GM21529 (cell line): Measurements from ENCODE around the gene IL4.

Experiments used
- ATAC-seq: cut with Tn5 transposase; IDR thresholded peaks from one replicate; pipeline ENCODE4 v1.9.1; 2021; ENCODE audit not compliant: unreplicated experiment

IL4 gene

DNA sequence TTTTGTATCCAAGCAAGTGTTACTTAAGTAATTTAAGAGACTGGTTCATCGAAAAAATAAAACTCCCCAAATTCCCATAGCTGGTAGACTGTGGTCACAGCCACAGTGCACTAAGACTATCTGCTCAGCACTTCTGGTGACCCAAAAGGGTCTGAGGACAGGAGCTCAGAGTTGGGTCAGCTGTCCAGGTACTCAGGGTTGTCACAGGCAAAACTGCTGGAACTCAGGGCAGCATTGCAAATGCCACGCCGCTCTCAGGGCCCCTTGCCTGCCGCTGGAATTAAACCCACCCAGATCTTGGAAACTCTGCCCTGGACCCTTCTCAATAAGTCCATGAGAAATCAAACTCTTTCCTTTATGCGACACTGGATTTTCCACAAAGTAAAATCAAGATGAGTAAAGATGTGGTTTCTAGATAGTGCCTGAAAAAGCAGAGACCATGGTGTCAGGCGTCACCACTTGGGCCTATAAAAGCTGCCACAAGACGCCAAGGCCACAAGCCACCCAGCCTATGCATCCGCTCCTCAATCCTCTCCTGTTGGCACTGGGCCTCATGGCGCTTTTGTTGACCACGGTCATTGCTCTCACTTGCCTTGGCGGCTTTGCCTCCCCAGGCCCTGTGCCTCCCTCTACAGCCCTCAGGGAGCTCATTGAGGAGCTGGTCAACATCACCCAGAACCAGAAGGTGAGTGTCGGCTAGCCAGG is 16.0 kb upstream of the IL4 start, which contains the start of gene IL13:
IL13 (plus strand) TSS at position 498 of the 705 bp plus-strand sequence; CDS start at position 512, 14 bp downstream.
- no peak for ATAC-seq

DNA sequence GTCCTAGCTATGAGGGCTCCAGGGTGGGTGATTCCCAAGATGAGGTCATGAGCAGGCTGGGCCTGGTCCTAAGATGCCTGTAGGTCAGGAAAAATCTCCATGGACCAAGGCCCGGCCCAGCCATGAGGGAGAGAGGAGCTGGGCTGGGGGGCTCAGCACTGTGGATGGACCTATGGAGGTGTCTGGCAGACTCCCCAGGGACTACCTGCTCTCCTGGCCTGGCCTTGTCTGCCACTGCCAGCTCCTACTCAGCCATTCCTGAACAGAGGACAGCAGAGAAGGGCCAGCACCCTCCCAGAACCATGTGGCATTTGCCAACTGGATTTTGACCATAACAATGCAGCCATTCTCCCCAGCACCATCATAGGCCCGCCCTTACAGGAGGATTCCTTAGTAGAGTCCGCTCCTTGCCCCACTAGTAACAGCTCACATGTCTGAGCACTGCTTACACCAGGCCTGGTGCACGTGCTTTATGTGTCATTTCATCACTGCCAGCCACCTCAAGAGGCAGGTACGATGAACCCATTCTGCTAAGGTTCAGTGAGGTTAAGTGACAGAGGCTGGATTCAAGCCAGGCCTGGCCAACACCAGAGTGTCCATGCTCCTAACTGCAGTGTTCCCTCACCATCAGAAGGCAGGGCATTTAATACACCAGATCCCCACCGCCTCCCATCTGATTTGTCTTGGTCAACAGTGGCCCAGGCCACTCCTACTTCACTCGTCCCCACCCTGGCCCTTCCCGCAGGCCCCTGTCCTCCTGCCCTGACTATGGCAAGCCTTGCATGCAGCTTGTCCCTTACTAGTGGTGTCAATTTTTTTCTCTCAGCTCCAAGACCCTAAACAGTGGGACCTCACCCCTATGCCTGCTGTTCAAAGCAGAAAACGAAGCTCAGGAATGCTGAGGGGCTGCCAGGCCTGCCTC is 15.1 kb upstream of the IL4 start:
- ATAC-seq = no peak

DNA sequence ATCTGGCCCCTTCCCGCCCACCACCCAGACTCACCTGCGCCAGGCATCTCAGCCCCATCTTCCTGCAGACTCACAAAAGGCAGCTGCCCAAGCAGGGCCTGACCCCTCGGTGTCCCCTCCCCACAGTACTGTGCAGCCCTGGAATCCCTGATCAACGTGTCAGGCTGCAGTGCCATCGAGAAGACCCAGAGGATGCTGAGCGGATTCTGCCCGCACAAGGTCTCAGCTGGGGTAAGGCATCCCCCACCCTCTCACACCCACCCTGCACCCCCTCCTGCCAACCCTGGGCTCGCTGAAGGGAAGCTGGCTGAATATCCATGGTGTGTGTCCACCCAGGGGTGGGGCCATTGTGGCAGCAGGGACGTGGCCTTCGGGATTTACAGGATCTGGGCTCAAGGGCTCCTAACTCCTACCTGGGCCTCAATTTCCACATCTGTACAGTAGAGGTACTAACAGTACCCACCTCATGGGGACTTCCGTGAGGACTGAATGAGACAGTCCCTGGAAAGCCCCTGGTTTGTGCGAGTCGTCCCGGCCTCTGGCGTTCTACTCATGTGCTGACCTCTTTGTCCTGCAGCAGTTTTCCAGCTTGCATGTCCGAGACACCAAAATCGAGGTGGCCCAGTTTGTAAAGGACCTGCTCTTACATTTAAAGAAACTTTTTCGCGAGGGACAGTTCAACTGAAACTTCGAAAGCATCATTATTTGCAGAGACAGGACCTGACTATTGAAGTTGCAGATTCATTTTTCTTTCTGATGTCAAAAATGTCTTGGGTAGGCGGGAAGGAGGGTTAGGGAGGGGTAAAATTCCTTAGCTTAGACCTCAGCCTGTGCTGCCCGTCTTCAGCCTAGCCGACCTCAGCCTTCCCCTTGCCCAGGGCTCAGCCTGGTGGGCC is 13.9 kb upstream of the IL4 start:
- ATAC-seq = no peak

DNA sequence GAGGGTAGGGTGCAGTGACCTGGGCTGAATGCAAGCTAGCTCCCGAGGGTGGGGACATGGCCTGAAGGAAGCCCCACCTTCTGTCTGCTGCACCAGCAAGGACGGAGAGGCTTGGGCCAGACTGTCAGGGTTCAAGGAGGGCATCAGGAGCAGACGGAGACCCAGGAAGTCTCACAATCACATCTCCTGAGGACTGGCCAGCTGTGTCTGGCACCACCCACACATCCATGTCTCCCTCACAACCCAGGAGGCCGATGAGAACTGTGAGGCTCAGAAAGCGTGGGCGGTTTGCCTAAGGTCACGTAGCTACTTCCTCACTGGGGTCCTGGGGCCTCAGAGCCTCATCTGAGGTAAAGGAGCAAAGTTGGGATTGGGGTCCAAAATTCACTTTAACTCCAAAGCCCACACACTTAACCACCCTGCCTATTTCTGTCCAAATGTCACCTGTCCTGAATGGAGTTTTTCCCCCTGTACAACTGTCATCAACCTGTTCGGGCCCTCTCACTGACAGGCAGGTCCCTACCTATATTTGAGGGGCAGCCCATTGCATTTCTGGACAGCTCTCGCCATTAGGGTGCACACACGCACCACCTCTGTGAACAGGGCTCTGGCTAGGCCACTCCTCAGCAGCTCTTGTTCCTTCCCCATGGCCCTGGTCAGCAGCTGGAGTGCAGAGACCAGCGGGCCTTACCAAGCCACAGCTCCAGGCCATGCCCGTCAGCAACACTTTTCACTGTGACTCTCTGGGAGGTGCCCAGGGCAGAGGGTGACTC is 12.4 kb upstream of the IL4 start:
- no peak for ATAC-seq

DNA sequence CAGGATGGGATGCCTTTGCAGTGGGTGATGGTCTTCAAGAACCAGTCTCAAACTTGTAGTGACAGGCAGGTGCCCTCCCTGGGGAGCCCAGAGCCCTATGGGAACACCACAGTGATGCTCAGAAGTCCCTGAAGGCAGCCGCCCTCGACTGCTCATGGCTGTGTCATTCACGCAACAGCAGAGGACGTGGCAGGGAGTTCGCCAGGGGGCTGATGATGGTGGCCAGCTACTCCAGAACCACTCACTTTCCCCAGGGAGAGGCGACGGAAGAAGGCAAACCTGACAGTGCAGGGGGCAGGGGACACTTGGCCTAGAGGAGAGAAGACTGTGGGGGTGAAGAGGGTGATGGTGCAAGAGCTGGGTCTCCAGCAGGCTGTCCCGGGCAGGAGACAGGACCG is 11.8 kb upstream of the IL4 start:
- ATAC-seq = no peak

DNA sequence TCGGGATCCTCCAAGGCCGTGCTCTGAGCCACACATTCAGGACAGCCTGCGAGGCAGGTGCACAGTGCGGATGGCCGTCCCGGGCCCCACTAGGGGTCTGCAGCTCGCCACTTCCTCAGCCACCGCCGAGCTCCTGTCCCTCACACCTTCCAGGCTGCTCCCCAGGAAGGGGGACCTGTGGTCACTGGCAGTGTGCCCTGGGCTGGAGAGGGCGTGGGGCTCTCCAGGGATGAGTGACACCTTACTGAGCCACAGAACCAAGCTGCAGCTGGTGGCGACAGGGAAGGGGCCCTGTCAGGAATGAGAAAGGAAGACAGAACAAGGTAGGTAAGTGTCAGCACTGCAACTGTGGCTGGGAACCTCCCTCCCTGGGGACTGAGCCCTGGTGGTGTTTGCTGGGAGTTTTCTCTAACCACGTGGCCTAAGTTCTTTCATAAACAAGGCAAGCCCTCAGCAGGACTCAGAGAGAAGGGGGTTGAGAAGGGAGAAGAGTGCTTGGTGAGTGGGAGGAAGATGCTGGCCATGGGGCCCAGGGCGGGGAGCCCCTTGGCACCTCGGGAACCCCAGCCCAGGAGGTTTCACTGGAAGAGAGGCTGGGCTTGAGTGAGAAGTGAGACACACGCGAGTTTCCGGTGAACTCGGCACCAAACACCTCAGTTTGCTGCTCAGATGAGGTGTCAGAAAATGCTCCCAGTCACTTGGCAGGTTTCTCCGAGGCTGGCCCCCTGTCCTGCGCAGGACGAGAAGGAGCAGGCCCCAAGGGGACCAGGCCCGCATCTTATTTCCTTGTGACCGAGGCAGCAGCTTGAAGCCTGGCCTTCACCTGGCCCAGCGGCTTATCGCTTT is 10.6 kb upstream of the IL4 start:
- peak; percentile 60 for ATAC-seq

DNA sequence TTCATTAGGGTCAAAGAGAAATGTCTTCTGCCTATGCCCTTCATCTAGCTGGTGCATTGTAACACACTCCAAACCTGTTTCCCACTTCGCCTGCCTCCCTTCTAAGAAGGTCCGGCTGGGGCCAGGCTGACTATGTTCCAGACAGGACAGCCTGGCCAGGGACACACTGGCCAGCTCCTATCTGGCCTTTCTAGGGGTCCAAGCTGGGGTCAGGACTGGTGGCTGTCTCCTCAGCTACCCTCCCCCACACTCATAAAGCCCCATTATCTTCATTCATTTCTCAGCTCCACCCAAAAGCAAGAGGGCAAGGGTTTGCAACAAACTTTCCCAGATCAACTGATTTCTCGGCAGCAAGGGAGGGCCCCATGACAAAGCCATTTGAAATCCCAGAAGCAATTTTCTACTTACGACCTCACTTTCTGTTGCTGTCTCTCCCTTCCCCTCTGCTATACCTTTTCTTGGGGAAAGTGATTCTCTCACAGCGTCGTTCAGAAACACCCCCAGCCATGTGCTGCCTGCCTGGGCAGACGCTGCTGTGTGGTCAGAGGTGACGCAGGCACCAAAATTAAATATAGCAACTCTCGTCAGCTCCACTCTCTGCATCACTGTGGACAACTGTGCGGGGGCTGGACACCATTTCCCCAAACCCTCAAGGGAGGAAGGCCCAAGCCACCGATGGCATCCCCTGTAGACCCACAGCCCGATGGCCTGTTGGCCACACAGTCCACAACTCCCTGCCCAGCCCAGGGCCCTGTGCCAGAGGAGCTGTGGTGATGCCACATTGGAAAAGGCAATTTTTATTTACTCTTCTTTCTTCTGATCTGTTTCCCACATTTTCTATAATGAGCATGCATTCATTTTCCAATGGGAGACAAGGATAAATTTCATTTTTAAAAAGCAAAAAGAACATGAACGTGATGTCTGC is 9.8 kb upstream of the IL4 start:
- peak; percentile 44 for ATAC-seq

DNA sequence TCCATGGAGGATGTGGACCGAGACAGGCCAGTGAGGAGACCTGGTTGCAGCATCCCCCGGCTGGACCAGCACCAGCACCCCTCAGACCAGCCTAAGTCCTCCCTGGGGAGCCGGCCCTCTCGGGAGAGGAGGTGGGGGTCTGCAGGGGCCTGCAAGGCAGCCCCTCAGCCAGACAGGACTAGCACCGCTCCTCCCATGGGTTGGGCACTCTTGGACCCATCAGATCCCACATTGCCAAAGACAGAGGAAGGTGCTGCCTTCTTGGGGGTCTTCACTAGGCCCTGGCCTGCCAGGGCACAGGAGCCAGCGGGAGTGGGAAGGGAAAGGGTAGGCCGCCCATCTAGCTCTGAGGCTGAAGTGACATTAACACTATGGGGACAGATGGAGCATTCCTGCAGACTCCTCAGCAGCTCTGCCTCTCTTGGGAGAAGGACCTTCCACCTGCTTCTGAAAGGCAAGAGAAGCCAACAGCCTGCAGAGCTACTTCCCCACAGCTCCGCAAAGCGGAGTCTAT is 9.0 kb upstream of the IL4 start:
- ATAC-seq = no peak

DNA sequence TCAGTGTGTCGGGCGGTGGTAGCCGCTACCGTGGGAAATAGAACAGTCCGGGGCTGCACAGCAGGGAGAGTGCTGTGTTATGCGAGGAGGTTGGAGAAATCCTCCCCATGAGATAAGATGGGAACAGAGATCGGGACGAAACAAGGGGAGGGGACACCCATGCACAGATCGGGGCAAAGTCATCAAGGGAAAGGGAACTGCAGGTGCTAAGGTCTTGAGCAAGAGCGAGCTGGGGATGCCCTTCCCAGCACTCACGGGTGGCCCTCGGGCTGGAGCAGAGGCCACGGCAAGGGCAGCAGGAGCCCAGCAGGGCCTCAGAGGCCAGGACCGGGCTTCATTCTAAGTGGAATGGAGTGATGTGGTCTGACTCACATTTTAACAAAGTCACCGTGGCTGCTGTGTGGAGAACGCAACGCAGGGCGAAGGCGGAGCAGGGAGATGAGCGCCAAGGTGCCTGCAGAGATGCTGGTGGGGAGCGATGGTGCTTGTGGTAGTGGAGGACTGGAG is 8.2 kb upstream of the IL4 start:
- no peak for ATAC-seq

DNA sequence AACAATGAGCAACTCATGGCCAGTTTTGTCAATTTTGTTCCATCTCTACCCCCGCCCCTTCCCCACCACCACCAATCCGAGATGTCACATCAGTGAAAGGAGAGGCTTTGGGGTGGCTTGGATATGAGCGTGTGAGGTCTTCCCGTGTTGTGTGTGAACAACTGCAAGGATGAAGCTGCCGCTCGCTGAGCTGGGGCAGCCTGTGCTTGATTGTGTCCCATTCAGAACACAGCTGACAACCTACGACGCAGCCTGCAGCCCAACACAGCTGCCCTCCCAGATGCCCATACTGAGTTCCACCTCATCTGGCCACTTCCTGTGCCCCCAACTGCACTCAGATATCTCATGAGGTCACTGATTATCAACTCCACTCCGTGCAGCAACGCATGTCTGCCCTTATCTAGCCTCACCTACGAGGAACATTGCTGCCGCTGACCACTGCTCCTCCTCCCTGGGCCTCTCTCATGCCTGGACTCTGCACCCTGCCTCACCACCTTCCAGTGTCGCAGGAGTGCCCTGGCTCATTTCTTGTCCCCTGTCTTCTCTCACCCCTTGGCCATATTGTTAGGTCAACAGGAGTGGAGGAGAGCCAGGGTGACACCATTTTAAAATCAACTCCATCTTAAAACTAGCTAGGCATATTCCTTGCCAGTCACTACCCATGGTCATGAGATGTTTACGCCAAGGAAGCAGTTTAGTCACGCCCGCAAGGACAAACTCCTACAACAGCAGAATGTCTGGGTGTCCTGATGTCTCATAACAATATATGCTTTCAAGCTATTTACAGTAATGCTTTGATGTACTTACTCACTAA is 7.3 kb upstream of the IL4 start:
- no peak for ATAC-seq

DNA sequence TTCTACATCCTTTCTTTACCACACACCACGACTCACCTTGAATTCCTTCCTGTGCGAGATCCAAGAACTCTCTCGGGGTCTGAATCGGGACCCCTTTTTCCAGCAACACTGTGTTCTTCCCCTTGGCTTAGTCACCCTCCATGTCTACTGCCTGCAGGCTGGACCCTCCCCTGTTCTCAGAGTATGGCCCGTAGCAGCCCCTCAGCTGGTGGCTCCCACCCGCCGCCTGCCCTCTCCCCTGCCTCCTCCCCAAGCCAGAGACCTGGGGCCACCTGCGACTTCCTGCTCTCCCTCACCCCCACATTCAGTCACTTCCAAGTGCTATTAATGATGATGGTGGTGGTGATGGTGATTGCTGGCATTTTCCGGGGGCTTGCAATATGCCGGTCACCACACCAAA is 6.5 kb upstream of the IL4 start:
- no peak for ATAC-seq

DNA sequence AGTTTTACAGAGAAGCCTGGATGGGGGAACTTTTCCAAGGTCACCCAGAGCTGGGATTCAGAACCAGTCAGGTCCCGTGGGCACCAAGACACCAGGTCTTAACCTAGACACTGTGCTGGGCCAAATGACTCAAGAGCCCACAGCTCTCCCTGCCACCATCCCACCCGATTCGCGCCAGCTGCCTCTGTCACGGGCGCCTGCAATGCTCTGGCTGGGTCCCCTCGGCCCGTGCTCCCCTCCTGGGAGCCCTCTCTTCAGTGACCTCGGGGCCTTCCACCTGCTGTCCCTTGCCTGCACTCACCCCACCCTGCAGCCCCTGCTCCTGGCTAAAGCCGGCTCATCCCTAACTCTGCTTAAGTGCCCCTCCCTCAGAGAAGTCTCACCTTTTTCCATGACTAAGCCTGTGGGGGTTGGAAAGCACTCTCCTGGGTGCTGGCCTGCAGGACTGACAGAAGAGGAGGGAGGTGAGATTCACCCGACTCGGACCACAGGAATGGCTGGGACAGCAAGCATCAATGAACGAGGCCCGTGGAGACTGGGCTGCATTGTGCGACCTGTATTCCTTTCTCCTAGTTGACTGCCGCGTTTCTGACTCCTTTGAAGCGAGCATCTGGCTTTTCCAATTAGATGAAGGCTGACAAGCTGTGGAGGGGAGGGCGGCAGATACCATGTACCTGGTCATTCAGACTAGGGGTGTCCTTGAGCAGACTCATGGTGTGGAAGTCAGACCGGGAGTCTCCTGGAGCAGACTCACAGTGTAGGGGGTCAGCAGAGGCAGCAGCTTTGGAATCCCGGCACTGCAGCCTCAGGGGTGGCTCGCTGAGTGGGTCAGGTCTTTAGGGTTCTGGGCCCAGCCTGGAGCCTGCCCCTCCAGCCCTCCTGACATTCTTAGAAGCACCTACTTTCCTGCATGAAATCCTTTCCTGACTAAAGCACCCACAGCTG is 5.8 kb upstream of the IL4 start:
- ATAC-seq = no peak

DNA sequence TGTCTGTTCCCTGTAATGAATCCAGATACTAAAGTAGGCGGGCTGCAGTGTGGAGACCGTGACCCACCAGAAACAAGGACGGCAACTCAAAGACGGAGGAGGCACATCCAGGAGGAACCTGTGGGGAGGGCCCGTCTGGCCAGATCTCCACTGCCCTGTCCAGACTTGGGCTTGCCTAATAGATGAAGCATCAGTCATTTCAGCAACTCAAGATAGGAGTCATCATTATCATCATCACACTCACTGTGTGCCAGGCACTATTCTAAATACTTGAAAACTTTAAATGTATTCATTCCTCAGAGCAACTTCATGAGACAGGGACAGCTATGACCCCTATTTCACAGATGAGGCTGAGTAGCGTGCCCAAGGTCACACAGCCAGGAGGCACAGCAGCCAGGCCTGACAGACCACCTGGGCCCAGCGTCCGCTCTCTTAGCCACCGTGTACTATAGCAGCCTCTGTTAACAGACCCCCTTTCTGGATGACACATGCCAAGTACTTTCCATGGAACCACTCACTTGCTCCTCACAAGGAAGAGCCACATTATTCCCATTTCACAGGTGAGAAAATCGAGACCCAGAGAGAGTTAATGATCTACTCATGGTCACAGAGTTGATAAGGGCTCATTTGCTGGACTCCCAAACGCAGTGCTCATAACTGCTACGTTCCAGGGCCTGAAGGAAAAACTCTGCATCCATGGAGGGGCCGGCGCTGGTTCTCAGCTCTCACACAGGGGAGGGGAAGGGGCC is 4.9 kb upstream of the IL4 start:
- ATAC-seq = no peak

DNA sequence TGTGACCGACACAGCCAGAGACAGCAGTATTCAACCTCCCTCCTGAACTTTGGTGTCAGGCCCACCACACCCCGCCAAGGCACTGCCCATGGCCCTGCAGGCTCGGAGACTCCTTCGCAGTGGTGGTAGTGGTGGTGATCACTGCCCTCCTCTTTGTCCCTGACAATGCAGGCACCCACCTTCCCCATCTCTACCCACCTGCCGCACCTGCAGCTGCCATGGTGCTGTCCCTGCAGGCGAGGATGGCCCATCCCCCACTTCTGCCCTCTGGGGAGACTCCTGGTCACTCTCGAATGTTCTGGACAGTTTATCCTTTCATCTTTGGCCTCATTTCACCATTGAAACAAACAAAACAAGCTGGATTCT is 4.4 kb upstream of the IL4 start:
- no peak for ATAC-seq
